ENCODE measurements around the gene DIAPH2. TPM values are rescaled to one million over a fixed set of nuclear protein-coding genes. Genes with fewer than 3 reads are reported as not detected.

The DIAPH2 gene
- total RNA-seq, 2 donors from 2014 or later: 6.8 to 8.1 TPM

DNA sequence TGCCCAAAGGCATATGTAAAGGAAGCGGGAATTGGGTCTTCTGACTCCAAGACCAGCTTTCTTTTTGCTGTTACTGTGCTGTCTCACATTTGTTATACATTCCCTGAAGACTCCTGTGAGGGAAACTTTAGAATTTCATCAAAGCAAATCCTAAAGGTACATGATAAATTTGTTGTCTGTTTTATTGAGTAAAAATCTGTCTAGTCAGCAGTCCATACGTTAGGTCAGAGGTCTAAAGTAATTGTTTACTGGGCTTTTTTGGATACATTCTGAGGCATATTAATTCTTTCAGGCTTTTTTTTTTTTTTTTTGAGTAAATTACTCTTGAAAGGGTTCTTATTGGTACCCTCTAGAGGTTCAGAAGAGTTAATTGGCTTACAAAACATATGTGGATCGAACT, 546.3 kb downstream of the DIAPH2 start:
- Mint-ChIP-seq H3K27ac (no peak overlapping the region), H3K36me3 (no peaks in the 10 kb centered on the region), H3K9me3 (no peaks in the 10 kb centered on the region)
- DNase-seq (ENCODE audit: low spot score in 2 of 2) (no peak), ATAC-seq (no peak)

DNA sequence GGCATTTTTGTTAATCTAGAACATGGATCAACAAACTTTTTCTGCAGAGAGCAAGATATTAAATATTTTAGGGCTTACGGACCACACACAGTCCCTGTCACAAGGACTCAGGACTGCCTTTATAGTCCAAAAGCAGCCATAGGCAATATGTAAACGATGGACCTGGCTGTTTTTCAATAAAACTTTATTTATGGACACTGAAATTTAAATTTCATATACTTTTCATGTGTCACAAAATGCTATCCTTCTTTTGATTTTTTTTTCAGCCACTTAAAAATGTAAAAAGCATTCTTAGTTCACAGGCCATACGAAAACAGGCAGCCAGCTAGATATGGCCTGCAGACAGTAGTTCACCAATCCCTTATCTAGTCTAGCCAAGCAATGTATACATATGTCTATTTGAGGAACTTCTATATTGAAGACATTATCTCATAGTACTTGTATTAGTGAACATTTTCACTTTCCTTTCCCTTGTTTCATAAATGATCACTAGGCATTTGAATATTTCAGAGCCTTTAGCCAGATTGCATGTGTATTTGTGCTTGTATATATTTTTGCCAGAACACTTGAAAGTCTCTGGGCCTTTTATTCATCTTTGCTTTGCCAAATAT, 549.9 kb downstream of the DIAPH2 start:
- no peaks in the 10 kb centered on the region for H3K9me3 Mint-ChIP-seq
- ATAC-seq (peak in 1 of 2 donors; percentile 50), DNase-seq (ENCODE audit: low spot score in 2 of 2) (no peak)
- no peaks in the 10 kb centered on the region for H3K36me3 Mint-ChIP-seq
- H3K27ac Mint-ChIP-seq: no peak overlapping the region

- Mint-ChIP-seq H3K36me3 (no peaks in the 10 kb centered on the region), H3K9me3 (no peaks in the 10 kb centered on the region), H3K27ac (no peak overlapping the region)
- no peak for DNase-seq (ENCODE audit: low spot score in 2 of 2)
- ATAC-seq: no peak
Observed at GRCh38 chrX:97238632-97239031, 554.0 kb downstream of the DIAPH2 start.

- no peaks in the 10 kb centered on the region for H3K36me3 Mint-ChIP-seq
- no peaks in the 10 kb centered on the region for H3K9me3 Mint-ChIP-seq
- no peak for ATAC-seq
- no peak for DNase-seq (ENCODE audit: low spot score in 2 of 2)
- H3K27ac Mint-ChIP-seq: no peak overlapping the region
Observed at GRCh38 chrX:97252111-97252510, 567.5 kb downstream of the DIAPH2 start.

DNA sequence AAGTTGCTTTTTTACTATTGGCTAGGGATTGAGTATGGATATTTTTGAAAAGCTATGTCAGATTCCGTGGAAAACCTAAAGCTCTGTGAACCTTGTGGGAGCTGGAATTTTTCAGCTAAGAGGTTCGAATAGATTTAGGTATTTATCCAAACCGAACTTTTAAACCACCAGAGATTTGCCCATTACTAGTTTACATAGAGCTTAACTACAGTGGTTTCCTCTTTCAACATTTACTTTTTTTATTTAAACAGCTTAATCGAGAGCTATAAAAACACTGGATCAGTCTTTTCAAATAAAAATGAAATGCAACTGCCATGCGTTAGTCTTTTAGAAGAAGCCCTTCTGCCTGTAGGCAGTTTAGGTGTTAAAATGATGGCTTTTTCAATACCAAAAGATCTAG, 576.0 kb downstream of the DIAPH2 start:
- DNase-seq (ENCODE audit: low spot score in 2 of 2) (no peak), ATAC-seq (no peak)
- no peaks in the 10 kb centered on the region for H3K36me3 Mint-ChIP-seq
- no peaks in the 10 kb centered on the region for H3K9me3 Mint-ChIP-seq
- H3K27ac Mint-ChIP-seq: no peak overlapping the region

DNA sequence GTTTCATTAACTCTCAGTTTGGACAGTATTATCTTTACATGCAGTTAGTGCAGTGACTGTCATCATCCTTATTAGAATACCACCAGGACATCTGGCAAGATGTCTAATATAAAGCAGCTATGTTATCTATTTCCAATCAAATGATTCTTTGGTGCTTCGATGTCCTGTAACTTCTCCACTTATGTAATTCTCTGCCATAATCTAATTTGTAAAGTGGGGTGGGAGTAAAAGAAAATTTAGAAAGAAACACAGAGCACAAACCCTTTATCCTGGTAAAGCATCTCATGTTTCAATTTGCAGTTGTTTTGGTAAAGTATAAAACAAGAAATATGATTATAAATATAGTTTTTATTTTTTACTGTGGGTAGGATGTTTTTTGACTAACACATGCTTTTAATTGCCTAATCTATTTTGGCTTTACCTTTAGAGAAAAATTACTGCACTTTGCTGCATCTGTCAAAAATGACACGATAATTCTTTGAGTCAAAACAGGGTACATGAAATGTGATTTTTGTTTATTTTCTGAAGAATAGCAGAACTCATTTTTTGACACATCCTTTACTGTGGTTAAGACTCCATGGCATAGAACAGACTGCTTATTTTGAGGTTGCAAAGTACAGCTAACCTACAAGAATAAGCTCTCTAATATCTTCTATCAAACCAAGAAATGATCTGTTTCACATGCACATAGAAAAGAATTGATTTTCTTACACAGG, 581.9 kb downstream of the DIAPH2 start:
- no peak for ATAC-seq
- Mint-ChIP-seq H3K9me3 (no peaks in the 10 kb centered on the region), H3K27ac (no peak overlapping the region), H3K36me3 (no peaks in the 10 kb centered on the region)
- DNase-seq (ENCODE audit: low spot score in 2 of 2): no peak

- Mint-ChIP-seq H3K9me3 (no peaks in the 10 kb centered on the region), H3K27ac (no peak overlapping the region), H3K36me3 (no peaks in the 10 kb centered on the region)
- ATAC-seq (no peak), DNase-seq (ENCODE audit: low spot score in 2 of 2) (no peak)
Observed at GRCh38 chrX:97267396-97268181, 582.9 kb downstream of the DIAPH2 start.

DNA sequence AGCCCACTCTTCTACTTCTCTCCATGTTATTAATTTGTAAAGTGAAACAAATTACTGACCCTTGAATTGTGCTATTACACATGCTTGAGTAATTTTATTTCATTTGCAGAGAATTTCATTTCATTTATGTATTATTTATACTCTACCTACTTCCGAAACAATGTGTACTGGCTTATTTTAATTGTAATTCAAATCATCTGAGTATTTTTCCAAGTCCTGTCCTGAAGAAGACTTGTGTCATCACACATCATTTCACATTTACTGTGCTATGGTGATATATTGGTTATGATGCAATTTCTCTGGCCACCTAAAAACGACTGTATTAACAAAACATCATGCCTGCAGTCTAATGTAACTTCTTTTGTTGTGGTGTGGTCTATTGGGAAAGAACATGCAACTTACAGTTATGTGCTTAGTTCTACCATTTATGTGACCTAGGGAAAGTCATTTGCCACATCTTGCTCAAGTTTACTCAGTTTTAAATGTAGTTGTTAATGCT, 583.6 kb downstream of the DIAPH2 start:
- ATAC-seq (no peak), DNase-seq (ENCODE audit: low spot score in 2 of 2) (no peak)
- H3K36me3 Mint-ChIP-seq: no peaks in the 10 kb centered on the region
- H3K9me3 Mint-ChIP-seq: no peaks in the 10 kb centered on the region
- no peak overlapping the region for H3K27ac Mint-ChIP-seq

DNA sequence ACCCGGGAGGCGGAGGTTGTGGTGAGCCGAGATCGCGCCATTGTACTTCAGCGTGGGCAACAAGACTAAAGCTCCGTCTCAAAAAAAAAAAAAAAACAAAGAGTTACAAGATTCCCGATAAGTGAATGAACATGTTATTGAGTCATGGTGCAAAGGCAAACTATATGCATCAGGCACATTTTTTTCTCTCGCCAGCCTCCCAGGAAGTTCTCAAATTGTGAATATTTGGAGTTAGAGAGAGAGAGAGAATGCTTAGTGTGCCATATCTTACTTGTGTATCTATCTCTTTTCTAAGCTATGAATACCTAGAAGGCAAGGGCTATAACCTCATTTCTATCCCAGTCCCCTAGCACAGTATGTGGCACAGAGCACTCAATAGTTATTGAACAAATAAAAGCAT, 599.9 kb downstream of the DIAPH2 start:
- Mint-ChIP-seq H3K9me3 (no peaks in the 10 kb centered on the region), H3K27ac (no peak overlapping the region), H3K36me3 (no peaks in the 10 kb centered on the region)
- DNase-seq (ENCODE audit: low spot score in 2 of 2) (no peak), ATAC-seq (no peak)

- Mint-ChIP-seq H3K27ac (no peak overlapping the region), H3K9me3 (no peaks in the 10 kb centered on the region), H3K36me3 (no peaks in the 10 kb centered on the region)
- ATAC-seq (no peak), DNase-seq (ENCODE audit: low spot score in 2 of 2) (no peak)
Observed at GRCh38 chrX:97290199-97290598, 605.6 kb downstream of the DIAPH2 start.

GRCh38 chrX:97294041-97294440, 609.4 kb downstream of the DIAPH2 start:
- DNase-seq (ENCODE audit: low spot score in 2 of 2) (no peak), ATAC-seq (no peak)
- no peaks in the 10 kb centered on the region for H3K9me3 Mint-ChIP-seq
- H3K36me3 Mint-ChIP-seq: no peaks in the 10 kb centered on the region
- H3K27ac Mint-ChIP-seq: no peak overlapping the region

DNA sequence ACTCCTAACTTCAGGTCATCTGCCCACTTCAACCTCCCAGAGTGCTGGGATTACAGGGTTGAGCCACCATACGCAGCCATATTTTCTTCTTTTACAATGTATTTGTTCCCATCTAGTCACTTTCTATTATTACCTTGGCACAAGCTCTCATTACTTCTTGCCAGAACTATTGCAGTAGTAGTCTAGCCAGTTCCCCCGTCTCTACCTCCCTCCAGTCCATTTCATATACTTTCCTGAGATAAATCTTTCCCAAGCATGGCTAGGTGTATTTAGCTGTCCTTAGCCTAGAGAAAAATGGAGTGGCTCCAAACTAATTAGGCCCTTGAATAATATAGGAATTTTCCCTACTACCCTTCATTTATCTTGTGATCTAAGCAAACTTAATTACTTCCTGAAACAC, 611.3 kb downstream of the DIAPH2 start:
- DNase-seq (ENCODE audit: low spot score in 2 of 2) (no peak), ATAC-seq (no peak)
- H3K9me3 Mint-ChIP-seq: no peaks in the 10 kb centered on the region
- no peaks in the 10 kb centered on the region for H3K36me3 Mint-ChIP-seq
- H3K27ac Mint-ChIP-seq: no peak overlapping the region

DNA sequence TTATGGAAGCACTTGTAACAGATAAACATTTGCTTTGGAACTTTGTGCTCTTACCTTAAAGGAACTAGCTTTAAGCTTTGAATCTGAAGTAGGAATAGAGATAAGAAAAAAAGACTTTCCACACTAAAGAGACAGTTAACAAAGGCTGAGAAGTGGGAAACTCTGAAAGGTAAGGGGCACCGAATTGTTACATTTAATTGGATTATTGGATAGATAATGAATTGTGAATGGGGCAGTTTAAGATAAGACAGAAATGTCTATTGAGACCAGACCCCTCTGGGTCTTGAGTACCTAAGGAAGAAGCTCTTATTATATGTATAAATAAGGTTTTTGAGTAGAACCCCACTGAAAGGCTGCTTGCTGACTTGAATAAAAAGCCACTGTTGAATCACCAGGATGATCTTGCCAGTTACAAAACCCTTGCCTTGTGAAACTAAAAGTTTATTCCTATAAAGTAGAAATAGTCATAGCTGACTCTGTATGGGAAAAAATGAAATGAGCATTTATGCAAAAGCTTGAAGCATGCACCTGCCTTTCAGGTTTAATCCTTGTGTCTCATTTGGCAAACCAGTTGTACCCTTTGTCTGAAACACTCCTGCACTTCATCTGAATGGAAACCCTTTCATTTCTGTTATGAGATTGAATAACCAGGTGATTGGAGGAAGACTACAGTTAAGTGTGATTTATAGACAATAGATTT, 622.3 kb downstream of the DIAPH2 start:
- Mint-ChIP-seq H3K9me3 (no peaks in the 10 kb centered on the region), H3K36me3 (no peaks in the 10 kb centered on the region), H3K27ac (no peak overlapping the region)
- ATAC-seq (peak in 1 of 2 donors; percentile 65), DNase-seq (ENCODE audit: low spot score in 2 of 2) (no peak)

- DNase-seq (ENCODE audit: low spot score in 2 of 2) (no peak), ATAC-seq (no peak)
- no peaks in the 10 kb centered on the region for H3K9me3 Mint-ChIP-seq
- no peak overlapping the region for H3K27ac Mint-ChIP-seq
- no peaks in the 10 kb centered on the region for H3K36me3 Mint-ChIP-seq
Observed at GRCh38 chrX:97308171-97308570, 623.5 kb downstream of the DIAPH2 start.

DNA sequence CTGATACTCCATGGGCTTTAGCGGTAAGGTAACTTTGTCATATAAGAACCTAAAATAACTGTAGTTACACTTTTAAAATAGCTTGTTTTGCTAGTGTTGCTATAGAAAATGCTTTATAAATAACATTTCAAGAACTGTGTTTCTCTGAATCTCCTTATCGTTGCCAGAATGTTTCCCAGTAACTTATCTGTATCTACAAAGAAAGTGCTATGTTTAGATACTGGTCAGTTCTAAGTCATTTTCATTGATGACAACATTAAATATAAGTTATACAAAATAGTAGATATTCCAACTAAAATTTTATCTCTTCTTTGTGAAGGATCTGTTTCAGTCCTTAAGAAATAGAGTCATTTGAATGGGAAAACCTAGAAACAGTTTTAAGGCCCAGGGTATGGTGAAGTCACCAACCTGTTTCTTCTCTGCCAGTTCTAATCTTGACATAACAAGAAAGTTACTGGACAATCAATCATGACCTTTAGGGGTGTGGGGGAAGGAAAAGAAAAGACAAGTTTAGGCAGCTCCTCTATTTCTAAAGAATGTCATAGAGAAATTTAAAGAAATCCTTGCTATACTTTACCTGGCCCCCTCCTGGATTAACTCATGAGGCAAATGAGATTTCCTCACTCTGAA, 625.0 kb downstream of the DIAPH2 start:
- DNase-seq (ENCODE audit: low spot score in 2 of 2) (no peak), ATAC-seq (no peak)
- H3K9me3 Mint-ChIP-seq: no peaks in the 10 kb centered on the region
- no peaks in the 10 kb centered on the region for H3K36me3 Mint-ChIP-seq
- no peak overlapping the region for H3K27ac Mint-ChIP-seq

DNA sequence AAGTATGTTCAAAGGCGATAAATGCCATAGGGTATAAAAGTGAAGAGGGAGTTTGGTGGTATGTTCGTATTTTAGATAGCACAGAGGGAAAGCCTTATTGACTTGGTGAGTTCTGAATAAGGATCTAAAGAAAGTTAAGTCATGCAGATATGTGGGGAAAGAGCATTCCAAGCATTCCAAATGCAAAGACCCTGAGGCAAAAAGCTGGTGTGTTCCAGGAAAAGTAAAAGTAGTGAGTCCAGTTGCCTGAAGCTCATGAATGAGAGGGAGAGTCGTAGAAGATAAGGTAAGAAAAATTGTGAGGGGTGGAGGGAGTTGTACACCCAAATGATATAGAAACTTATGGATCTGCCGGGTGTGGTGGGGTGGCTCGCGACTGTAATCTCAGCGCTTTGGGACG, 625.7 kb downstream of the DIAPH2 start:
- DNase-seq (ENCODE audit: low spot score in 2 of 2): no peak
- Mint-ChIP-seq H3K27ac (peak overlapping the region in 1 of 2 donors; percentile 60), H3K9me3 (no peaks in the 10 kb centered on the region), H3K36me3 (no peaks in the 10 kb centered on the region)
- ATAC-seq: no peak

Data from activated naive CD4-positive, alpha-beta T cell treated with anti-CD3 and anti-CD28 coated beads, Interleukin-2, amount 50 U/mL, for 72 hours (primary cell).